IMR-90 (cell line): ENCODE measurements around the gene ADAMTS16. TPM values are rescaled to one million over a fixed set of nuclear protein-coding genes. Genes with fewer than 3 reads are reported as not detected.

Experiments used
- ATAC-seq: fragments of 200-7000 bp; cut with Tn5 transposase; 2 replicates; pipeline ENCODE4 v1.9.1; 2020; ENCODE audit warnings: low read depth, mild to moderate bottlenecking, moderate library complexity
- BruUV-seq: library from RNA; stranded (reverse); fragments of 400-500 nt; replicated peaks from 2 replicates; lab custom pipeline; 2021; lab: Mats Ljungman, UMichigan
- CTCF ChIA-PET: fragments of 300-600 bp; formaldehyde crosslinking; extraction: SDS; loops from one replicate; lab custom pipeline; 2021; ENCODE audit warnings: antibody characterized with exemption; lab: Yijun Ruan, JAX
- POLR2A ChIA-PET: fragments of 300-600 bp; sonication (Branson Sonifier 250); formaldehyde crosslinking; loops from one replicate; lab custom pipeline; 2022; ENCODE audit warnings: antibody characterized with exemption; ENCODE audit not compliant: unreplicated experiment; lab: Charles Lee
- DNase-seq: peaks from one replicate; pipeline ENCODE4 v3.0.0; 2013
- H2AFZ ChIP-seq: replicated peaks from 2 replicates; pipeline ENCODE3; 2013; ENCODE audit warnings: low read length, mild to moderate bottlenecking; ENCODE audit not compliant: poor library complexity
- H2AK5ac ChIP-seq: 2 replicates; pipeline ENCODE4 v1.6.1; 2013; ENCODE audit warnings: low read depth, low read length, inconsistent platforms
- H2AK9ac ChIP-seq: replicated peaks from 2 replicates; pipeline ENCODE3; 2013; ENCODE audit warnings: mild to moderate bottlenecking, low read depth, low read length, moderate library complexity; ENCODE audit not compliant: poor library complexity
- H2BK120ac ChIP-seq: 2 replicates; pipeline ENCODE4 v1.6.1; 2013; ENCODE audit warnings: low read depth, low read length, inconsistent platforms
- H2BK15ac ChIP-seq: 3 replicates; pipeline ENCODE4 v1.6.1; 2013; ENCODE audit warnings: low read depth, low read length, inconsistent platforms
- H2BK20ac ChIP-seq: 2 replicates; pipeline ENCODE4 v1.6.1; 2013; ENCODE audit warnings: low read depth, mild to moderate bottlenecking, inconsistent platforms, low read length, moderate library complexity
- H2BK5ac ChIP-seq: 2 replicates; pipeline ENCODE4 v1.6.1; 2013; ENCODE audit warnings: mild to moderate bottlenecking, low read depth, low read length, inconsistent platforms; ENCODE audit not compliant: poor library complexity, severe bottlenecking
- H3K14ac ChIP-seq: replicated peaks from 2 replicates; pipeline ENCODE4 v1.6.1; 2013; ENCODE audit warnings: low read depth, low read length, inconsistent platforms
- H3K18ac ChIP-seq: 2 replicates; pipeline ENCODE4 v1.6.1; 2013; ENCODE audit warnings: low read depth, low read length, control low read depth
- H3K23ac ChIP-seq: 2 replicates; pipeline ENCODE4 v1.6.1; 2013; ENCODE audit warnings: low read depth, low read length, inconsistent platforms
- H3K27ac ChIP-seq: 2 replicates; pipeline ENCODE4 v1.5.1; 2013; ENCODE audit warnings: mild to moderate bottlenecking, control low read depth, low read length; ENCODE audit not compliant: insufficient read depth
- H3K27me3 ChIP-seq: 2 replicates; pipeline ENCODE4 v1.6.1; 2013; ENCODE audit warnings: low read length; ENCODE audit not compliant: control insufficient read depth, insufficient read depth
- H3K36me3 ChIP-seq: 2 replicates; pipeline ENCODE4 v1.6.1; 2013; ENCODE audit warnings: low read length, mixed read lengths; ENCODE audit not compliant: control insufficient read depth, insufficient read depth
- H3K4ac ChIP-seq: 2 replicates; pipeline ENCODE4 v1.6.1; 2013; ENCODE audit warnings: low read depth, low read length, inconsistent platforms
- H3K4me1 ChIP-seq: 2 replicates; pipeline ENCODE4 v1.6.1; 2013; ENCODE audit warnings: low read length, mixed read lengths; ENCODE audit not compliant: control insufficient read depth, insufficient read depth
- H3K4me2 ChIP-seq: 2 replicates; pipeline ENCODE4 v1.6.1; 2013; ENCODE audit warnings: low read depth, mild to moderate bottlenecking, control low read depth, low read length, moderate library complexity
- H3K4me3 ChIP-seq: 2 replicates; pipeline ENCODE4 v1.5.1; 2013; ENCODE audit warnings: low read depth, mild to moderate bottlenecking, control low read depth, low read length, moderate library complexity; ENCODE audit not compliant: insufficient read depth
- H3K56ac ChIP-seq: 2 replicates; pipeline ENCODE4 v1.6.1; 2013; ENCODE audit warnings: low read length, inconsistent platforms; ENCODE audit not compliant: insufficient read depth; ENCODE audit errors: extremely low read depth
- H3K79me1 ChIP-seq, 2 experiments: 2 replicates each; pipeline ENCODE4 v1.6.1; 2013; ENCODE audit warnings: low read length in 2 of 2, inconsistent platforms in 1 of 2, low read depth in 1 of 2
- H3K9ac ChIP-seq: 2 replicates; pipeline ENCODE4 v1.6.1; 2013; ENCODE audit warnings: low read depth, low read length, control low read depth
- H3K9me1 ChIP-seq: 2 replicates; pipeline ENCODE4 v1.6.1; 2013; ENCODE audit warnings: low read length, inconsistent platforms; ENCODE audit not compliant: insufficient read depth
- H3K9me3 ChIP-seq: 2 replicates; pipeline ENCODE4 v1.6.1; 2013; ENCODE audit warnings: low read length; ENCODE audit not compliant: control insufficient read depth, insufficient read depth
- H4K20me1 ChIP-seq: 2 replicates; pipeline ENCODE4 v1.6.1; 2013; ENCODE audit warnings: low read length, inconsistent platforms; ENCODE audit not compliant: insufficient read depth
- H4K5ac ChIP-seq: 2 replicates; pipeline ENCODE4 v1.6.1; 2013; ENCODE audit warnings: mild to moderate bottlenecking, low read depth, low read length, control low read depth
- H4K8ac ChIP-seq, 2 experiments: 2 replicates each; pipeline ENCODE4 v1.6.1; 2013; ENCODE audit warnings: low read depth in 2 of 2, low read length in 2 of 2, control low read depth in 1 of 2, inconsistent platforms in 1 of 2
- H4K91ac ChIP-seq: 2 replicates; pipeline ENCODE4 v1.6.1; 2013; ENCODE audit warnings: low read depth, low read length, inconsistent platforms; ENCODE audit not compliant: insufficient read depth
- CEBPB ChIP-seq: IDR thresholded peaks from 2 replicates; pipeline ENCODE4 v1.6.1; 2012; ENCODE audit warnings: low read depth, low read length, improper control_type of control experiment
- MAFK ChIP-seq: IDR thresholded peaks from 2 replicates; pipeline ENCODE4 v1.6.1; 2012; ENCODE audit warnings: low read depth, low read length, improper control_type of control experiment
- MAZ ChIP-seq: IDR thresholded peaks from 2 replicates; pipeline ENCODE4 v1.6.1; 2012; ENCODE audit warnings: low read depth, mild to moderate bottlenecking, low read length, improper control_type of control experiment, moderate library complexity, borderline replicate concordance
- MXI1 ChIP-seq: IDR thresholded peaks from 2 replicates; pipeline ENCODE4 v1.6.1; 2012; ENCODE audit warnings: low read depth, mild to moderate bottlenecking, low read length, moderate library complexity, borderline replicate concordance
- NFE2L2 ChIP-seq: fragments of 150-350 bp; IDR thresholded peaks from 2 replicates; pipeline ENCODE4 v1.6.1; 2016; ENCODE audit warnings: low read depth, mild to moderate bottlenecking, low read length
- POLR2A ChIP-seq: IDR thresholded peaks from 2 replicates; pipeline ENCODE4 v1.6.1; 2012; ENCODE audit warnings: mild to moderate bottlenecking, low read depth, low read length
- RAD21 ChIP-seq: IDR thresholded peaks from 2 replicates; pipeline ENCODE4 v1.6.1; 2012; ENCODE audit warnings: low read length, improper control_type of control experiment
- SMC3 ChIP-seq: fragments of 150-350 bp; IDR thresholded peaks from 2 replicates; pipeline ENCODE4 v1.6.1; 2016; ENCODE audit warnings: low read depth, mild to moderate bottlenecking, antibody characterized with exemption, low read length, moderate library complexity
- WGBS, 2 experiments: methylation state at CpG; one replicate each; pipeline versions ENCODE4 v1.1.5 to v1.1.7; 2013; ENCODE audit warnings: missing lambda C conversion rate in 2 of 2; ENCODE audit not compliant: insufficient read length in 1 of 2; ENCODE audit errors: extremely low coverage in 2 of 2; 5-methylcytosine and 5-hydroxymethylcytosine counted together
- dilution Hi-C: fragments of 300-500 bp; cut with HindIII; formaldehyde crosslinking; loops from one replicate; pipeline ENCODE4 v1.14.3; 2018; ENCODE audit warnings: low sequenced_read_pairs; ENCODE audit not compliant: unreplicated experiment
- in situ Hi-C: fragments of 300-500 bp; cut with MboI; formaldehyde crosslinking; loops from 3 replicates; pipeline ENCODE4 v1.14.3; 2019; ENCODE audit warnings: low sequenced_read_pairs, inconsistent platforms, mixed read lengths
- intact Hi-C: fragments of 100-400 bp; cut with micrococcal nuclease; formaldehyde crosslinking; loops from 2 replicates; pipeline ENCODE4 v1.10.0; 2022
- polyA plus RNA-seq, 3 experiments: library from polyadenylated mRNA; depleted of rRNA; stranded (reverse); fragments of >200 nt; gene quantifications; 2 replicates each; pipeline ENCODE4 v1.2.3, GENCODE V29; 2012; ENCODE audit warnings: low replicate concordance in 1 of 3
- total RNA-seq: library from RNA; depleted of rRNA; stranded (reverse); fragments of >200 nt; gene quantifications from 2 replicates; pipeline ENCODE4 v1.2.3, GENCODE V29; 2012
- TF ChIP-seq, protein P1 (sequence below): conservative IDR thresholded peaks from 2 replicates; pipeline ENCODE4 v1.5.1; 2012; ENCODE audit warnings: mild to moderate bottlenecking, low read depth, low read length, improper control_type of control experiment
- TF ChIP-seq, protein P2 (sequence below): fragments of 150-350 bp; IDR thresholded peaks from 2 replicates; pipeline ENCODE4 v1.6.1; 2017; ENCODE audit warnings: mild to moderate bottlenecking, antibody characterized with exemption, low read length, low read depth
- TF ChIP-seq, protein P3 (sequence below): fragments of 150-350 bp; IDR thresholded peaks from 2 replicates; pipeline ENCODE4 v1.6.1; 2016; ENCODE audit warnings: low read depth, mild to moderate bottlenecking, low read length, moderate library complexity, borderline replicate concordance

The ADAMTS16 gene
- total and polyA plus RNA-seq, 2 of the 4 experiments (the other 2 are of a cell fraction): 0.09 to 0.18 TPM

DNA sequence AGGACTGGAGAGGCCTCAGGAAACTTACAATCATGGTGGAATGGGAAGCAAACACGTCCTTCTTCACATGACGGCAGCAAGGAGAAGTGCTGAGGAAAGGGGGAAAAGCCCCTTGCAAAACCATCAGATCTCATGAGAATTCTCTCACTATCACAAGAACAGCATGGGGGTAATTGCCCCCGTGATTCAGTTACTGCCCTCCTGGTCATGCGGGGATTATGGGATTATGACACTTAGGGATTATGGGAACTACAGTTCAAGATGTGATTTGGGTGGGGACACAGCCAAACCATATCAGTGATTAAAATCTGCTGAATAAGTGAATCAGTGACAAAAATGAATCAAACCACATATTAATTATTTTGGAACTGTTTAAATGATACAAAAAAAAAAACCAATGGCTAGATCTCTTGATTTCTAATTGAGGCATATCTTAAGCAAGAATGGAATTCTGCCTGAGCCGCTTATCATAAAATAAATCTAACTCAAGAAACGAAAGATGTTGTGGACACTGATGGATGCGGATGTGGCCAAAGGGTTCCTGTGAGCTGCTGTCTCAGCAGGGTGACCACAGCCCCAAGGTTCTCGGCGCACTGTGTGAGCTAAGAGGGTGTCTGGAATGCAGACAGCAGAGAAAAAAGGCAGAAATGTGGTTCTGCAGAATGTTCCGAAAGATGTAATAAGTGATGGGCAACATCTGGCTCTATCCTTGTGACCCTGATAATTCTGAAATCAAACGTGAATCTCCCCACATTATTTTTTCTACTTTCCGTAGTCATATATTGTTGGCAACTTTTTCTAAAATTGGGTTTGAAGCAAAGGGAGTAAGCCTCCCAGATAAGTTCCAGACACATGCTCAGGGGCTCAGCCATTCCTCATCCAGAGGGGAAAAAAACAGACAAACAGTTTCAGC lies 175.2 kb downstream of the ADAMTS16 start:
- TF ChIP-seq MAFK (no peak), MXI1 (no peak), NFE2L2 (no peak), MAZ (no peak), CEBPB (no peak), SMC3 (no peak), POLR2A (no peak), RAD21 (no peak)
- TF ChIP-seq, protein P1, sequence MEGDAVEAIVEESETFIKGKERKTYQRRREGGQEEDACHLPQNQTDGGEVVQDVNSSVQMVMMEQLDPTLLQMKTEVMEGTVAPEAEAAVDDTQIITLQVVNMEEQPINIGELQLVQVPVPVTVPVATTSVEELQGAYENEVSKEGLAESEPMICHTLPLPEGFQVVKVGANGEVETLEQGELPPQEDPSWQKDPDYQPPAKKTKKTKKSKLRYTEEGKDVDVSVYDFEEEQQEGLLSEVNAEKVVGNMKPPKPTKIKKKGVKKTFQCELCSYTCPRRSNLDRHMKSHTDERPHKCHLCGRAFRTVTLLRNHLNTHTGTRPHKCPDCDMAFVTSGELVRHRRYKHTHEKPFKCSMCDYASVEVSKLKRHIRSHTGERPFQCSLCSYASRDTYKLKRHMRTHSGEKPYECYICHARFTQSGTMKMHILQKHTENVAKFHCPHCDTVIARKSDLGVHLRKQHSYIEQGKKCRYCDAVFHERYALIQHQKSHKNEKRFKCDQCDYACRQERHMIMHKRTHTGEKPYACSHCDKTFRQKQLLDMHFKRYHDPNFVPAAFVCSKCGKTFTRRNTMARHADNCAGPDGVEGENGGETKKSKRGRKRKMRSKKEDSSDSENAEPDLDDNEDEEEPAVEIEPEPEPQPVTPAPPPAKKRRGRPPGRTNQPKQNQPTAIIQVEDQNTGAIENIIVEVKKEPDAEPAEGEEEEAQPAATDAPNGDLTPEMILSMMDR: no peak
- TF ChIP-seq, protein P2, sequence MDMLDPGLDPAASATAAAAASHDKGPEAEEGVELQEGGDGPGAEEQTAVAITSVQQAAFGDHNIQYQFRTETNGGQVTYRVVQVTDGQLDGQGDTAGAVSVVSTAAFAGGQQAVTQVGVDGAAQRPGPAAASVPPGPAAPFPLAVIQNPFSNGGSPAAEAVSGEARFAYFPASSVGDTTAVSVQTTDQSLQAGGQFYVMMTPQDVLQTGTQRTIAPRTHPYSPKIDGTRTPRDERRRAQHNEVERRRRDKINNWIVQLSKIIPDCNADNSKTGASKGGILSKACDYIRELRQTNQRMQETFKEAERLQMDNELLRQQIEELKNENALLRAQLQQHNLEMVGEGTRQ: no peak
- TF ChIP-seq, protein P3, sequence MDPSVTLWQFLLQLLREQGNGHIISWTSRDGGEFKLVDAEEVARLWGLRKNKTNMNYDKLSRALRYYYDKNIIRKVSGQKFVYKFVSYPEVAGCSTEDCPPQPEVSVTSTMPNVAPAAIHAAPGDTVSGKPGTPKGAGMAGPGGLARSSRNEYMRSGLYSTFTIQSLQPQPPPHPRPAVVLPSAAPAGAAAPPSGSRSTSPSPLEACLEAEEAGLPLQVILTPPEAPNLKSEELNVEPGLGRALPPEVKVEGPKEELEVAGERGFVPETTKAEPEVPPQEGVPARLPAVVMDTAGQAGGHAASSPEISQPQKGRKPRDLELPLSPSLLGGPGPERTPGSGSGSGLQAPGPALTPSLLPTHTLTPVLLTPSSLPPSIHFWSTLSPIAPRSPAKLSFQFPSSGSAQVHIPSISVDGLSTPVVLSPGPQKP: no peak
- Histone ChIP-seq H3K9me3 (peaks cover 27% of the 10 kb centered on the region), H3K27ac (no peak overlapping the region), H3K23ac (no peak overlapping the region), H2BK20ac (no peak overlapping the region), H3K4ac (no peak overlapping the region), H4K91ac (no peak overlapping the region), H3K79me1 (no peaks in the 10 kb centered on the region), H3K56ac (no peak overlapping the region), H3K9ac (no peak overlapping the region), H3K4me3 (no peak overlapping the region), H4K8ac (no peak overlapping the region), H3K18ac (no peak overlapping the region), H2BK5ac (no peak overlapping the region), H3K4me1 (no peaks in the 10 kb centered on the region), H3K27me3 (no peaks in the 10 kb centered on the region), H2AFZ (no peak overlapping the region), H2BK120ac (no peak overlapping the region), H3K9me1 (no peaks in the 10 kb centered on the region), H3K14ac (no peak overlapping the region), H2AK9ac (no peak overlapping the region), H4K20me1 (no peaks in the 10 kb centered on the region), H2AK5ac (no peak overlapping the region), H2BK15ac (no peak overlapping the region), H4K5ac (no peak overlapping the region), H3K4me2 (no peak overlapping the region), H3K36me3 (no peaks in the 10 kb centered on the region)
- intact Hi-C loops (no loop called here), in situ Hi-C loops (no loop called here), dilution Hi-C loops (no loop called here)
- POLR2A ChIA-PET: no interaction called here
- CTCF ChIA-PET: no interaction called here
- no CpG with 5 or more reads among the region's 12 CpGs for WGBS, 2 experiments
- no TSS peak for BruUV-seq
- DNase-seq (no peak), ATAC-seq (no peak)
